PC-3 (cell line): ENCODE measurements around the gene AMZ2. TPM values are rescaled to one million over a fixed set of nuclear protein-coding genes. Genes with fewer than 3 reads are reported as not detected.
"Not testable (repeated sequence)": the region's sequence is repeated elsewhere in the genome, so short reads cannot be mapped to it uniquely, and the experiment has no call there.

Source experiments
- ATAC-seq: fragments of 200-7000 bp; cut with Tn5 transposase; 2 replicates; pipeline ENCODE4 v1.9.1; 2020; ENCODE audit warnings: mild to moderate bottlenecking, moderate library complexity
- BruUV-seq: library from RNA; stranded (reverse); fragments of 400-500 nt; replicated peaks from 2 replicates; lab custom pipeline; 2021; lab: Mats Ljungman, UMichigan
- CTCF ChIA-PET: fragments of 300-600 bp; sonication (Branson Sonifier 250); formaldehyde crosslinking; loops from one replicate; lab custom pipeline; 2022; ENCODE audit warnings: antibody characterized with exemption; lab: Charles Lee
- POLR2A ChIA-PET: fragments of 300-600 bp; sonication (Branson Sonifier 250); formaldehyde crosslinking; loops from one replicate; lab custom pipeline; 2022; ENCODE audit warnings: antibody characterized with exemption; ENCODE audit not compliant: unreplicated experiment; lab: Charles Lee
- DNase-seq: peaks from one replicate; pipeline ENCODE4 v3.0.0-alpha.2; 2015
- H2AFZ ChIP-seq: fragments of 300-600 bp; sonication (generic); 2 replicates; pipeline ENCODE4 v1.6.0; 2016; ENCODE audit warnings: antibody characterized with exemption, low read length
- H3F3A ChIP-seq: fragments of 300-600 bp; sonication (generic); one replicate; pipeline ENCODE4 v1.6.0; 2017; ENCODE audit warnings: antibody characterized with exemption, low read length, control low read depth, mild to moderate bottlenecking; ENCODE audit not compliant: unreplicated experiment
- H3K27ac ChIP-seq: fragments of 300-600 bp; sonication (generic); 2 replicates; pipeline ENCODE4 v1.5.1; 2016; ENCODE audit warnings: mild to moderate bottlenecking, low read length
- H3K27me3 ChIP-seq: fragments of 300-600 bp; sonication (generic); 2 replicates; pipeline ENCODE4 v1.6.1; 2016; ENCODE audit warnings: low read length, mixed read lengths
- H3K36me3 ChIP-seq: fragments of 300-600 bp; sonication (generic); 2 replicates; pipeline ENCODE4 v1.6.1; 2016; ENCODE audit warnings: low read depth, mixed run types, low read length, mixed read lengths
- H3K4me1 ChIP-seq: fragments of 300-600 bp; sonication (generic); 2 replicates; pipeline ENCODE4 v1.5.1; 2016; ENCODE audit warnings: low read length; ENCODE audit not compliant: insufficient read depth
- H3K4me2 ChIP-seq: fragments of 300-600 bp; sonication (generic); 2 replicates; pipeline ENCODE4 v1.6.0; 2016; ENCODE audit warnings: low read length
- H3K4me3 ChIP-seq: fragments of 300-600 bp; sonication (generic); 2 replicates; pipeline ENCODE4 v1.5.1; 2016; ENCODE audit warnings: mild to moderate bottlenecking, low read length, mixed read lengths
- H3K79me2 ChIP-seq: fragments of 300-600 bp; sonication (generic); 2 replicates; pipeline ENCODE4 v1.6.1; 2017; ENCODE audit warnings: low read length, mixed read lengths
- H3K9ac ChIP-seq: fragments of 300-600 bp; sonication (generic); 2 replicates; pipeline ENCODE4 v1.6.0; 2016; ENCODE audit warnings: mild to moderate bottlenecking, low read length
- H3K9me2 ChIP-seq: fragments of 300-600 bp; sonication (generic); replicated peaks from 2 replicates; pipeline ENCODE4 v1.6.1; 2016; ENCODE audit warnings: mixed run types, low read length, mixed read lengths
- H3K9me3 ChIP-seq: fragments of 300-600 bp; sonication (generic); 2 replicates; pipeline ENCODE4 v1.6.1; 2016; ENCODE audit warnings: low read length, mixed read lengths
- H4K20me1 ChIP-seq: fragments of 300-600 bp; sonication (generic); 2 replicates; pipeline ENCODE4 v1.6.1; 2016; ENCODE audit warnings: low read length, mixed read lengths
- CTCF ChIP-seq: fragments of 300-600 bp; sonication (generic); conservative IDR thresholded peaks from 2 replicates; pipeline ENCODE4 v1.5.1; 2017; ENCODE audit warnings: antibody characterized with exemption, low read depth, mild to moderate bottlenecking, low read length
- EZH2 ChIP-seq: fragments of 300-600 bp; sonication (generic); IDR thresholded peaks from one replicate; pipeline ENCODE4 v1.6.1; 2017; ENCODE audit warnings: antibody characterized with exemption, mild to moderate bottlenecking, low read length; ENCODE audit not compliant: unreplicated experiment
- EZH2phosphoT487 ChIP-seq: fragments of 300-600 bp; sonication (generic); IDR thresholded peaks from 2 replicates; pipeline ENCODE4 v1.6.1; 2018; ENCODE audit warnings: mild to moderate bottlenecking, antibody characterized with exemption, low read length, borderline replicate concordance
- intact Hi-C: fragments of 100-400 bp; cut with micrococcal nuclease; formaldehyde crosslinking; loops from 2 replicates; pipeline ENCODE4 v1.9.0; 2023
- total RNA-seq: library from RNA; depleted of rRNA; stranded (reverse); fragments of >200 nt; gene quantifications from 2 replicates; pipeline ENCODE4 v1.2.3, GENCODE V29; 2014

AMZ2 gene
- total RNA-seq, 1 experiment from 2014 or later: 88.5 TPM

GRCh38 chr17:68255731-68256538, 8.1 kb downstream of the AMZ2 start:
- H3K36me3 ChIP-seq: peaks cover 9% of the 10 kb centered on the region; the same call in 1 of the 2 replicates
- H3K4me3 ChIP-seq: no peak overlapping the region
- no peaks in the 10 kb centered on the region for H3K4me1 ChIP-seq
- ChIA-PET CTCF (no interaction called here), POLR2A (no interaction called here)
- no TSS peak for BruUV-seq
- TF ChIP-seq EZH2 (no peak), EZH2phosphoT487 (no peak), CTCF (no peak)
- H4K20me1 ChIP-seq: no peaks in the 10 kb centered on the region
- ATAC-seq: no peak
- intact Hi-C loops: no loop called here
- no peak for DNase-seq
- no peak overlapping the region for H2AFZ ChIP-seq
- no peaks in the 10 kb centered on the region for H3K27me3 ChIP-seq
- no peaks in the 10 kb centered on the region for H3K9me2 ChIP-seq
- no peak overlapping the region for H3K4me2 ChIP-seq
- no peak overlapping the region for H3K9ac ChIP-seq
- H3K79me2 ChIP-seq: no peaks in the 10 kb centered on the region
- H3K9me3 ChIP-seq: no peaks in the 10 kb centered on the region
- H3F3A ChIP-seq: no peaks in the 10 kb centered on the region
- H3K27ac ChIP-seq: no peak overlapping the region

DNA sequence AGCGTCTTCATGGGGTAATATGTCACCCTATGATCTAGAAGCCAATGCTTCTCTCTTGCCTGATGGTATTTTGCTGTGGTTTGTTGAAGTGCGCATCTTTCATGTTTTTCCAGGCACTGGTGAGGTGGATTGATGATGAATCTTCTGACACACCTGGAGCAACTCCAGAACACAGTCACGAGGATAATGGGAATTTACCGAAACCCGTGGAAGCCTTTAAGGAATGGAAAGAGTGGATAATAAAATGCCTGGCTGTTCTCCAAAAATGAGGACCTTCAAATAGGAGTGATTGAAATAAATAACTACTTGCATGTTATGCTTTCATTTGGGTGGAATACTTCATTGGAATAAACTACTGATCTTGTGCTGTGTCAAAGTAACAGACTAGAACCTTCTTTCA, 8.9 kb downstream of the AMZ2 start:
- DNase-seq, H3K4me3 ChIP-seq, BruUV-seq, H3K9me2 ChIP-seq, H3K79me2 ChIP-seq, H3F3A ChIP-seq, H4K20me1 ChIP-seq, ATAC-seq, H3K4me2 ChIP-seq, intact Hi-C loops, H3K9ac ChIP-seq, H3K4me1 ChIP-seq, CTCF ChIA-PET, H3K9me3 ChIP-seq, POLR2A ChIA-PET, H3K27ac ChIP-seq, H3K36me3 ChIP-seq, H2AFZ ChIP-seq, H3K27me3 ChIP-seq: not testable (repeated sequence)

DNA sequence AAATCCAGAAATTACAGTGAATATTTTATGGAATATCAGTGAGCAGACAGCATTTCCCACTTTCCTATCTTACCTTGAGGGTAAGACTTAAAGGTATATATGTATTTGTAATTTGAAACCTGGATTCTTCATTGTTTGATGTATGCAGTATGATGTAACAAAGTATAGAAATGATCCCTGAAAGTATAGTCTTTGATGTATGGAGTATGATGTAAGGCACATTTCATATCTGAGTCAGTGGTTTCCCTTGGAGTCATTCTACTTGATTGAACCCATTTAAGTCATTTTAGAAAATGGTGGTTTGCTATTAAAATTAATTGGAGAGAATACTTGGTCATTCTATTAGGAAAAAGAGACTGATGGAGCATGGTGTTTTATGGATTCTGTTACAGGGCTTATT, 10.1 kb downstream of the AMZ2 start:
- Histone ChIP-seq H3F3A (no peaks in the 10 kb centered on the region), H3K36me3 (peaks cover 8% of the 10 kb centered on the region; the same call in 1 of the 2 replicates), H3K27me3 (no peaks in the 10 kb centered on the region), H3K4me3 (no peak overlapping the region), H3K4me2 (no peak overlapping the region), H3K79me2 (no peaks in the 10 kb centered on the region), H2AFZ (no peak overlapping the region), H3K9ac (no peak overlapping the region), H3K4me1 (no peaks in the 10 kb centered on the region), H3K9me3 (no peaks in the 10 kb centered on the region), H3K27ac (no peak overlapping the region), H3K9me2 (no peaks in the 10 kb centered on the region), H4K20me1 (no peaks in the 10 kb centered on the region)
- intact Hi-C loops: no loop called here
- no peak for ATAC-seq
- no peak for TF ChIP-seq EZH2phosphoT487
- no peak for TF ChIP-seq CTCF
- no peak for TF ChIP-seq EZH2
- ChIA-PET POLR2A (no interaction called here), CTCF (no interaction called here)
- no TSS peak for BruUV-seq
- no peak for DNase-seq

- H3K4me2 ChIP-seq, H3K9me3 ChIP-seq, DNase-seq, H3K36me3 ChIP-seq, H3K4me1 ChIP-seq, H3K9me2 ChIP-seq, intact Hi-C loops, H3K9ac ChIP-seq, BruUV-seq, H3K27me3 ChIP-seq, H3K27ac ChIP-seq, H3K79me2 ChIP-seq, H3F3A ChIP-seq, H4K20me1 ChIP-seq, H2AFZ ChIP-seq, POLR2A ChIA-PET, H3K4me3 ChIP-seq, CTCF ChIA-PET: not testable (repeated sequence)
- ATAC-seq: peak; percentile 45
These were observed 11.2 kb downstream of the AMZ2 start for GRCh38 chr17:68258890-68259647.

- H3K9ac ChIP-seq, BruUV-seq, intact Hi-C loops: not testable (repeated sequence)
These were observed 11.8 kb downstream of the AMZ2 start for GRCh38 chr17:68259648-68259951.

More at GRCh38 chr17:68259648-68259951, 11.8 kb downstream of the AMZ2 start:
- H3K27ac ChIP-seq, H3K4me1 ChIP-seq, H3K79me2 ChIP-seq, H3K9me2 ChIP-seq, H3K4me3 ChIP-seq, H3K36me3 ChIP-seq, H4K20me1 ChIP-seq, ATAC-seq, H3K27me3 ChIP-seq, H3K4me2 ChIP-seq, POLR2A ChIA-PET, H2AFZ ChIP-seq, CTCF ChIA-PET, H3K9me3 ChIP-seq, H3F3A ChIP-seq, DNase-seq: not testable (repeated sequence)
